ENCODE data around the gene SEC63. TPM values are rescaled to one million over a fixed set of nuclear protein-coding genes. Genes with fewer than 3 reads are reported as not detected.

Gene SEC63
- total RNA-seq, 1 experiment from 2014 or later: 97.6 TPM

- TF ChIP-seq ETV6 (CRISPR knock-in tag; IDR thresholded peaks at IDR 0.05) (no peak), FOXP4 (CRISPR knock-in tag; IDR thresholded peaks at IDR 0.05) (no peak)
Observed at GRCh38 chr6:107818272-107818671, 139.7 kb downstream of the SEC63 start (continued).

- H3K27ac Mint-ChIP-seq: no peak overlapping the region
- no peak for DNase-seq (ENCODE audit: low spot score)
- ATAC-seq: no peak
- CTCF ChIA-PET: interaction anchor here (2.5 kb wide), 1 partner anchor 30 kb away, joined by 9 read pairs; no protein-coding TSS in a partner anchor
- H3K4me3 Mint-ChIP-seq: no peak overlapping the region
- POLR2A ChIA-PET: no interaction called here
- H3K9me3 Mint-ChIP-seq: no peaks in the 10 kb centered on the region
- H3K27me3 Mint-ChIP-seq (ENCODE audit: low read depth): no peaks in the 10 kb centered on the region
- H3K36me3 Mint-ChIP-seq: no peaks in the 10 kb centered on the region
- H3K4me1 Mint-ChIP-seq: peaks cover 29% of the 10 kb centered on the region
- TF ChIP-seq ZNF512 (CRISPR knock-in tag; IDR thresholded peaks at IDR 0.05; ENCODE audit: borderline replicate concordance) (no peak), ZNF416 (CRISPR knock-in tag; IDR thresholded peaks at IDR 0.05) (no peak), NR3C1 (CRISPR knock-in tag; conservative IDR thresholded peaks at IDR 0.05; ENCODE audit: low read depth) (no peak), ZMAT4 (CRISPR knock-in tag; IDR thresholded peaks at IDR 0.05) (no peak), ATF3 (CRISPR knock-in tag; conservative IDR thresholded peaks at IDR 0.05) (no peak), ESRRA (CRISPR knock-in tag; IDR thresholded peaks at IDR 0.05; ENCODE audit: borderline replicate concordance) (no peak), ZBTB21 (CRISPR knock-in tag; IDR thresholded peaks at IDR 0.05; ENCODE audit: borderline replicate concordance) (no peak), E2F5 (CRISPR knock-in tag; IDR thresholded peaks at IDR 0.05) (no peak), ATF6 (CRISPR knock-in tag; IDR thresholded peaks at IDR 0.05) (no peak), JUN (CRISPR knock-in tag; IDR thresholded peaks at IDR 0.05) (no peak), CBFB (CRISPR knock-in tag; IDR thresholded peaks at IDR 0.05; ENCODE audit: low read depth) (no peak)
Observed at GRCh38 chr6:107817784-107818183, 140.2 kb downstream of the SEC63 start.

Other genes starting within 250 kb of the SEC63 start
- not detected in 3 replicates for gene SCML4, start 133.9 kb downstream of the SEC63 start, total RNA-seq (2021)
- 25.3 to 34.1 TPM (median 27.6 TPM) in 3 replicates for gene OSTM1, start 116.5 kb upstream of the SEC63 start, total RNA-seq (2021)
- gene NR2E1, start 207.8 kb upstream of the SEC63 start, total RNA-seq (2021): not detected in 3 replicates